Mesendoderm (in vitro differentiated cells): ENCODE data around the gene FIBCD1.
A peak's percentile ranks its signal among the peaks of the same experiment; 100 is the strongest.

Experiments
- DNase-seq: peaks from one replicate; pipeline ENCODE4 v3.0.0; 2013
- H2AK5ac ChIP-seq: 2 replicates; pipeline ENCODE4 v1.6.1; 2013; ENCODE audit warnings: low read length, inconsistent platforms
- H2BK120ac ChIP-seq: 2 replicates; pipeline ENCODE4 v1.6.1; 2013; ENCODE audit warnings: low read depth, mild to moderate bottlenecking, low read length, moderate library complexity, mixed read lengths
- H2BK15ac ChIP-seq: replicated peaks from 2 replicates; pipeline ENCODE4 v1.6.1; 2013; ENCODE audit warnings: low read depth, mild to moderate bottlenecking, moderate library complexity
- H2BK5ac ChIP-seq: 2 replicates; pipeline ENCODE4 v1.6.1; 2013; ENCODE audit warnings: low read length, inconsistent platforms
- H3K18ac ChIP-seq: 2 replicates; pipeline ENCODE4 v1.6.1; 2013; ENCODE audit warnings: mild to moderate bottlenecking, low read length, mixed read lengths
- H3K23ac ChIP-seq: one replicate; pipeline ENCODE4 v1.6.1; 2013; ENCODE audit warnings: low read length
- H3K27ac ChIP-seq: 2 replicates; pipeline ENCODE4 v1.5.1; 2013; ENCODE audit warnings: low read depth, mild to moderate bottlenecking, inconsistent platforms, low read length, moderate library complexity
- H3K27me3 ChIP-seq: 2 replicates; pipeline ENCODE4 v1.6.1; 2013; ENCODE audit warnings: low read length, control low read depth, mild to moderate bottlenecking, inconsistent platforms; ENCODE audit not compliant: insufficient read depth, poor library complexity
- H3K36me3 ChIP-seq: 2 replicates; pipeline ENCODE4 v1.6.1; 2013; ENCODE audit warnings: low read length, inconsistent platforms; ENCODE audit not compliant: control insufficient read depth, insufficient read depth
- H3K4ac ChIP-seq: one replicate; pipeline ENCODE4 v1.6.1; 2013; ENCODE audit warnings: low read depth, mild to moderate bottlenecking, low read length, moderate library complexity
- H3K4me1 ChIP-seq: 2 replicates; pipeline ENCODE4 v1.6.1; 2013; ENCODE audit warnings: low read depth, low read length, inconsistent platforms; ENCODE audit not compliant: control insufficient read depth
- H3K4me2 ChIP-seq: 2 replicates; pipeline ENCODE4 v1.6.1; 2013; ENCODE audit warnings: low read length
- H3K4me3 ChIP-seq: 2 replicates; pipeline ENCODE4 v1.5.1; 2013; ENCODE audit warnings: mild to moderate bottlenecking, low read length
- H3K56ac ChIP-seq: one replicate; pipeline ENCODE4 v1.6.1; 2013; ENCODE audit warnings: low read length
- H3K79me1 ChIP-seq: 2 replicates; pipeline ENCODE4 v1.6.1; 2013; ENCODE audit warnings: low read length, inconsistent platforms
- H3K79me2 ChIP-seq: 2 replicates; pipeline ENCODE4 v1.6.1; 2013; ENCODE audit warnings: mild to moderate bottlenecking, low read length; ENCODE audit not compliant: control insufficient read depth, insufficient read depth
- H3K9ac ChIP-seq: 2 replicates; pipeline ENCODE4 v1.6.1; 2013; ENCODE audit warnings: low read length, inconsistent platforms
- H4K5ac ChIP-seq: one replicate; pipeline ENCODE4 v1.6.1; 2013; ENCODE audit warnings: low read length
- H4K8ac ChIP-seq: one replicate; pipeline ENCODE4 v1.6.1; 2013; ENCODE audit warnings: low read depth, mild to moderate bottlenecking, control low read depth, low read length, moderate library complexity
- WGBS: extraction: QIAGEN DNeasy Blood & Tissue Kit; methylation state at CpG from one replicate; pipeline ENCODE4 v1.1.7; 2013; ENCODE audit warnings: low lambda C conversion rate, missing lambda C conversion rate; ENCODE audit not compliant: insufficient coverage; ENCODE audit errors: extremely low coverage; 5-methylcytosine and 5-hydroxymethylcytosine counted together

FIBCD1 gene

DNA sequence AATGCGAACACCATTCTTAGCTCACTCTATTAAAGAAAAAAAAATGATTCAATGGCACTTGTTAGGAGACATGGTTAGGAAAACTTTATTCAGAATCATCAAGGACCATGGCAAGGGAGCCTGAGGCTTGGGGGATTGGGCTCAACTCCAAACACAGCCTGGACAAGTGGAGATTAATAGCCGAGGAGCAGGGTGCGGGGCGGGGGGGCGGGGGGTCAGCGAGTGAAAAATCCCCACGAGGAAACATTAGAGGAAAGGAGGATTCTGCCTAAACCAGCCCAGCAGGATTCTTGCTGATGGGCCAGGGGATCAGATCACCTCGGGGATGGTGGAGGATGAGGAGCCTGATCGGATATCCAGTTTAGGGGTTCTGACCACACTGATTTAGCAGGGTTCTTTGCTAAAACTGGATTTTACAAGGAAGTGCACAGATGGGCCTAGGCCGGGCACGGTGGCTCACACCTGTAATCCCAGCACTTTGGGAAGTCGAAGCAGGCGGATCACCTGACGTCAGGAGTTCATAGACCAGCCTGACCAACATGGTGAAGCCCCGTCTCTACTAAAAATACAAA, 24.4 kb upstream of the FIBCD1 start:
- H3K36me3 ChIP-seq, result no peaks in the 10 kb centered on the region
- no peak overlapping the region for H3K23ac ChIP-seq
- no peaks in the 10 kb centered on the region for H3K79me1 ChIP-seq
- H3K27ac ChIP-seq, result no peak overlapping the region
- WGBS, result no CpG with 5 or more reads among the region's 15 CpGs
- no peak overlapping the region for H3K18ac ChIP-seq
- no peak overlapping the region for H3K4me3 ChIP-seq
- DNase-seq, result no peak
- H3K4me2 ChIP-seq, result no peak overlapping the region
- H3K56ac ChIP-seq, result no peak overlapping the region
- H3K79me2 ChIP-seq, result no peaks in the 10 kb centered on the region
- H2BK120ac ChIP-seq, result no peak overlapping the region
- H3K4me1 ChIP-seq, result peaks cover 5% of the 10 kb centered on the region
- H3K9ac ChIP-seq, result no peak overlapping the region
- H2BK15ac ChIP-seq, result no peak overlapping the region
- no peak overlapping the region for H3K4ac ChIP-seq
- no peak overlapping the region for H4K8ac ChIP-seq
- no peaks in the 10 kb centered on the region for H3K27me3 ChIP-seq
- H2AK5ac ChIP-seq, result no peak overlapping the region
- no peak overlapping the region for H2BK5ac ChIP-seq
- H4K5ac ChIP-seq, result no peak overlapping the region

- no peak overlapping the region for H3K4ac ChIP-seq
- H3K4me2 ChIP-seq, result no peak overlapping the region
- no peak overlapping the region for H2AK5ac ChIP-seq
- H4K8ac ChIP-seq, result no peak overlapping the region
- no peak overlapping the region for H3K9ac ChIP-seq
- no peak overlapping the region for H3K18ac ChIP-seq
- no peak overlapping the region for H3K56ac ChIP-seq
- H3K79me2 ChIP-seq, result no peaks in the 10 kb centered on the region
- peaks cover 5% of the 10 kb centered on the region for H3K4me1 ChIP-seq
- WGBS, result no CpG with 5 or more reads among the region's 22 CpGs
- H3K27me3 ChIP-seq, result no peaks in the 10 kb centered on the region
- peak; percentile 40 for DNase-seq
- no peak overlapping the region for H4K5ac ChIP-seq
- H3K36me3 ChIP-seq, result no peaks in the 10 kb centered on the region
- H3K23ac ChIP-seq, result no peak overlapping the region
- H3K27ac ChIP-seq, result no peak overlapping the region
- H3K79me1 ChIP-seq, result no peaks in the 10 kb centered on the region
- no peak overlapping the region for H2BK5ac ChIP-seq
- no peak overlapping the region for H2BK120ac ChIP-seq
- H2BK15ac ChIP-seq, result no peak overlapping the region
- H3K4me3 ChIP-seq, result no peak overlapping the region
Observed at GRCh38 chr9:130962418-130963316, 23.6 kb upstream of the FIBCD1 start.

DNA sequence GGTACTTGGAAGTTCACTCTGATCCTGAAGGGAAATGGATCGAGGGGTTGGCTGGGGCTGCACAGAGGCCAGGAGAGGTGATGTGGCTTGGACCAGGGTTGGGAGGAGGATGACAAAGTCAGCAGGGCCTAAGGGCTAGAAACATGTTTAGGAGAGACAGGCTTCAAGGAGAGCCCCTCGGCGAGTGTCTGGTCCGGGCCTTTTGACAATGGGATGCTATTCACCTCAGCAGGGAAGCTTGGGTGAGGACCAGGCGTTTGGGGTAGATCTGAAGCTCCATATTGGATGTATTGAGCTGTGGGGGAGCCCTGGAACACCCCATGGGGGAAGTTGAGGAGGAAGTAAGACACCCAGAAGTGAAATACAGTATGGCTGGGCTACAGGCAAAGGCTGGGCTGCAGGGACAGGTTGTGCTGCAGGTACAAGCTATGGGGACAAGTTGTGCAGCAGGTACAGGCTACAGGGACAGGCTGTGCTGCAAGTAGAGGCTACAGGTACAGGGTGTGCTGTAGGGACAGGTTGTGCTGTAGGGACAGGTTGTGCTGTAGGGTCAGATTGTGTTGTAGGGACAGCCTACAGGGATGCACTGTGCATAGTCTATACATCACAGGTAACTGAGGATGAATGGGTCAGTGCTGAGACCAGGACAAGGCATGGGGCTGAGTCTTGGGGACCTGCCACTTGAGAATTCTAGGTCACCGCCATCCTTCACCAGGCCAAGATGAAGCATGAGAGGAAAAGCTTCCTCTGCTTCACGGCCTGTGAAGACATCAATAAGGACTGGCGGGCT, 22.7 kb upstream of the FIBCD1 start:
- no CpG with 5 or more reads among the region's 8 CpGs for WGBS
- no peak overlapping the region for H4K8ac ChIP-seq
- H2AK5ac ChIP-seq, result no peak overlapping the region
- no peak overlapping the region for H3K23ac ChIP-seq
- H3K18ac ChIP-seq, result no peak overlapping the region
- no peak overlapping the region for H3K4me2 ChIP-seq
- no peak for DNase-seq
- H3K27me3 ChIP-seq, result no peaks in the 10 kb centered on the region
- no peaks in the 10 kb centered on the region for H3K79me1 ChIP-seq
- H4K5ac ChIP-seq, result no peak overlapping the region
- no peak overlapping the region for H2BK120ac ChIP-seq
- H3K4ac ChIP-seq, result no peak overlapping the region
- H2BK5ac ChIP-seq, result no peak overlapping the region
- H3K4me1 ChIP-seq, result peaks cover 5% of the 10 kb centered on the region
- H3K27ac ChIP-seq, result no peak overlapping the region
- H3K79me2 ChIP-seq, result no peaks in the 10 kb centered on the region
- no peak overlapping the region for H3K9ac ChIP-seq
- H3K56ac ChIP-seq, result no peak overlapping the region
- H3K4me3 ChIP-seq, result no peak overlapping the region
- no peak overlapping the region for H2BK15ac ChIP-seq
- no peaks in the 10 kb centered on the region for H3K36me3 ChIP-seq

- Histone ChIP-seq H3K27ac (no peak overlapping the region), H2BK120ac (no peak overlapping the region), H3K4me2 (no peak overlapping the region), H3K9ac (no peak overlapping the region), H3K4ac (no peak overlapping the region), H2BK5ac (no peak overlapping the region), H3K4me3 (no peak overlapping the region), H3K79me1 (no peaks in the 10 kb centered on the region), H4K5ac (no peak overlapping the region), H3K23ac (no peak overlapping the region), H2BK15ac (no peak overlapping the region), H3K79me2 (no peaks in the 10 kb centered on the region), H3K18ac (no peak overlapping the region), H4K8ac (no peak overlapping the region), H2AK5ac (no peak overlapping the region), H3K4me1 (peaks cover 5% of the 10 kb centered on the region), H3K36me3 (no peaks in the 10 kb centered on the region), H3K27me3 (no peaks in the 10 kb centered on the region), H3K56ac (no peak overlapping the region)
- WGBS, result no CpG with 5 or more reads among the region's 14 CpGs
- DNase-seq, result no peak
Observed at GRCh38 chr9:130960522-130961378, 21.7 kb upstream of the FIBCD1 start.

DNA sequence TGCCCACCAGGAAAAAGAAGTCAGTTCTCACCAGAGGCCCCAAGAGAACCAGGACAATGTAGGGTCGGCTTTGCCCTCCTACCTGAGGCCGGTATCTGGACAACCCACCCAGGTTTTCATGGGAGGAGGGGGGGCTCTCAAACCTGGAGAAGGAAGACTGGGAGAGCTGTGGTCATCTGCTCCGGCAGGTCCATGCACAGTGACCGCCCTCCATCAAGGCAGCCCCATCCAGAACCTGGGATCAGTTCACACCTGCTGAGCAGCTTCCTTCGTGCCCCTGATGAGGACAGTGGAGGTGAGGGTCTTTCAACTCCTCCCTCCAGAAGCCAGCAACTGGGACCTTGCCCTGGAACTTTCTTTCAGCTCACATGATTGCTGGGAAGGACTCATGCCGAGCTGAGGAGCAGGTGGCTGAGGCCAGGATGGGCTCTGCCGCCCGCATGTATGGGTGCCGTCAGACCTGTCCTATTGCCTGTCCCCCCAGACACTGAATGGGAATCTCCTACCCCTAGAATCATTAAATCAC, 20.8 kb upstream of the FIBCD1 start:
- Histone ChIP-seq H2BK120ac (no peak overlapping the region), H2BK15ac (no peak overlapping the region), H3K4ac (no peak overlapping the region), H3K79me1 (no peaks in the 10 kb centered on the region), H4K8ac (no peak overlapping the region), H3K79me2 (no peaks in the 10 kb centered on the region), H3K27ac (no peak overlapping the region), H3K23ac (no peak overlapping the region), H3K9ac (no peak overlapping the region), H3K36me3 (no peaks in the 10 kb centered on the region), H3K18ac (no peak overlapping the region), H3K4me1 (peaks cover 5% of the 10 kb centered on the region), H2AK5ac (no peak overlapping the region), H4K5ac (no peak overlapping the region), H3K56ac (no peak overlapping the region), H2BK5ac (no peak overlapping the region), H3K4me3 (no peak overlapping the region), H3K4me2 (no peak overlapping the region), H3K27me3 (no peaks in the 10 kb centered on the region)
- no peak for DNase-seq
- WGBS, result no CpG with 5 or more reads among the region's 9 CpGs
